HFFc6 (cell line): ENCODE measurements around the gene CENPA. TPM values are rescaled to one million over a fixed set of nuclear protein-coding genes. Genes with fewer than 3 reads are reported as not detected.
"Not testable (repeated sequence)": the region's sequence is repeated elsewhere in the genome, so short reads cannot be mapped to it uniquely, and the experiment has no call there.

Experiments
- DNase-seq: peaks from one replicate; pipeline ENCODE4 v3.0.0-alpha.2; 2018
- H3K27ac Mint-ChIP-seq: 2 replicates; pipeline ENCODE4 v1.8.0; 2020; ENCODE audit warnings: mild to moderate bottlenecking, mixed read lengths
- H3K27me3 Mint-ChIP-seq: 2 replicates; pipeline ENCODE4 v1.8.0; 2021; ENCODE audit warnings: mild to moderate bottlenecking, moderate library complexity, mixed read lengths; ENCODE audit not compliant: insufficient read depth
- H3K36me3 Mint-ChIP-seq: 2 replicates; pipeline ENCODE4 v1.8.0; 2021; ENCODE audit warnings: low read depth, mixed read lengths
- H3K4me1 Mint-ChIP-seq: 2 replicates; pipeline ENCODE4 v1.8.0; 2020; ENCODE audit warnings: low read depth, mixed read lengths
- H3K4me3 Mint-ChIP-seq: 2 replicates; pipeline ENCODE4 v1.8.0; 2020; ENCODE audit warnings: mild to moderate bottlenecking, moderate library complexity, mixed read lengths
- H3K9me3 Mint-ChIP-seq: 2 replicates; pipeline ENCODE4 v1.8.0; 2020; ENCODE audit warnings: mild to moderate bottlenecking, mixed read lengths
- total RNA-seq, 6 experiments: library from RNA; stranded (reverse); fragmentation: NEBNext Ultra II Directional; extraction: Animal tissue kit (Norgen Biotek cat#: 25700); gene quantifications; 2 replicates in 1 of 6; 3 replicates in 5 of 6; pipeline ENCODE4 v1.2.3, GENCODE V29; 2021
- TF ChIP-seq, protein P1 (sequence below): fragments of 200-600 bp; sonication (generic); IDR thresholded peaks from 2 replicates; pipeline ENCODE4 v1.5.0; 2021; ENCODE audit warnings: antibody characterized with exemption, mild to moderate bottlenecking

Gene CENPA
- total RNA-seq, 6 experiments from 2014 or later = 8.7 to 20.4 (median 17.5) TPM

- no peak overlapping the region for H3K4me3 Mint-ChIP-seq
- no peaks in the 10 kb centered on the region for H3K9me3 Mint-ChIP-seq
- peaks cover 21% of the 10 kb centered on the region for H3K4me1 Mint-ChIP-seq
- peaks cover 10% of the 10 kb centered on the region for H3K27me3 Mint-ChIP-seq
- DNase-seq = no peak
- H3K36me3 Mint-ChIP-seq = peaks cover 2% of the 10 kb centered on the region; the same call in 1 of the 2 replicates
- no peak overlapping the region for H3K27ac Mint-ChIP-seq
- TF ChIP-seq, protein P1, sequence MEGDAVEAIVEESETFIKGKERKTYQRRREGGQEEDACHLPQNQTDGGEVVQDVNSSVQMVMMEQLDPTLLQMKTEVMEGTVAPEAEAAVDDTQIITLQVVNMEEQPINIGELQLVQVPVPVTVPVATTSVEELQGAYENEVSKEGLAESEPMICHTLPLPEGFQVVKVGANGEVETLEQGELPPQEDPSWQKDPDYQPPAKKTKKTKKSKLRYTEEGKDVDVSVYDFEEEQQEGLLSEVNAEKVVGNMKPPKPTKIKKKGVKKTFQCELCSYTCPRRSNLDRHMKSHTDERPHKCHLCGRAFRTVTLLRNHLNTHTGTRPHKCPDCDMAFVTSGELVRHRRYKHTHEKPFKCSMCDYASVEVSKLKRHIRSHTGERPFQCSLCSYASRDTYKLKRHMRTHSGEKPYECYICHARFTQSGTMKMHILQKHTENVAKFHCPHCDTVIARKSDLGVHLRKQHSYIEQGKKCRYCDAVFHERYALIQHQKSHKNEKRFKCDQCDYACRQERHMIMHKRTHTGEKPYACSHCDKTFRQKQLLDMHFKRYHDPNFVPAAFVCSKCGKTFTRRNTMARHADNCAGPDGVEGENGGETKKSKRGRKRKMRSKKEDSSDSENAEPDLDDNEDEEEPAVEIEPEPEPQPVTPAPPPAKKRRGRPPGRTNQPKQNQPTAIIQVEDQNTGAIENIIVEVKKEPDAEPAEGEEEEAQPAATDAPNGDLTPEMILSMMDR = no peak
Measured at GRCh38 chr2:26756337-26756736, 29.5 kb upstream of the CENPA start.

DNA sequence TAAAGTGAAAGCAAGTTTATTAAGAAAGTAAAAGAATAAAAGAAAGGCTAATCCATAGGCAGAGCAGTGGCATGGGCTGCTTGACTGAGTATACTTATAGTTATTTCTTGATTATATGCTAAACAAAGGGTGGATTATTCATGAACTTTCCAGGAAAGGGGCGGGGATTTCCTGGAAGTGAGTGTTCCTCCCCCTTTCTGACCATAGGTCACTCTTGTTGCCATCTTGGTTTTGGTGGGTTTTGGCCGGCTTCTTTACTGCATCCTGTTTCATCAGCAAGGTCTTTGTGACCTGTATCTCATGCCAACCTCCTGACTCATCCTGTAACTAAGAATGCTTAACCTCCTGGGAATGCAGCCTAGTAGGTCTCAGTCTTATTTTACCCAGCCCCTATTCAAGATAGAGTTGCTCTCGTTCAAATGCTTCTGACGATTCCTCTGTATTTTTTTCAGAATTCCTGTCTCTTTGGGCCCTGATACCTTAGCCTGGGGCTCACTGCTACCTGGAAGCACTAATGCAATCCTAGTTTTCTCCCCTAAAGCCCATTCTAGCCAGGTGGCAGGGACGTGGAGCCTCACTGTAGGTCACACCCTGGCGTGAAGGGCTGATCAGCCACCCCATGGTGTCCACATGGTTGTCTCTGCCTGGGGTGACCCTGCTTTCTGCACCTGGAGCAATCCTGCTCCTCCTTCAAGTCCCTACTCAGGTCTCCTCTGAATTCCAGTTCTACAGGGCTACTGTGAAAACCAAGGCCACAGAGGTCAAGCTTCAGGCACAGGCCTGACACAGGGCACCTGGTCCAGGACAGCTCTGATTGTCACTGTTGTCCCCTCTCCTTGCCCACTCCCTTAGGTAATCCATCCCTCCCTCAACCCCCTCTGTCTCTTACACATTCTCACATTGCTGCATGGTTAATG is 27.7 kb upstream of the CENPA start:
- Mint-ChIP-seq H3K9me3 (no peaks in the 10 kb centered on the region), H3K27me3 (peaks cover 10% of the 10 kb centered on the region), H3K4me1 (peaks cover 21% of the 10 kb centered on the region), H3K27ac (peak overlapping the region; percentile 87), H3K4me3 (peak overlapping the region; percentile 60), H3K36me3 (no peaks in the 10 kb centered on the region)
- TF ChIP-seq, protein P1 = no peak
- peak; percentile 99 for DNase-seq

DNA sequence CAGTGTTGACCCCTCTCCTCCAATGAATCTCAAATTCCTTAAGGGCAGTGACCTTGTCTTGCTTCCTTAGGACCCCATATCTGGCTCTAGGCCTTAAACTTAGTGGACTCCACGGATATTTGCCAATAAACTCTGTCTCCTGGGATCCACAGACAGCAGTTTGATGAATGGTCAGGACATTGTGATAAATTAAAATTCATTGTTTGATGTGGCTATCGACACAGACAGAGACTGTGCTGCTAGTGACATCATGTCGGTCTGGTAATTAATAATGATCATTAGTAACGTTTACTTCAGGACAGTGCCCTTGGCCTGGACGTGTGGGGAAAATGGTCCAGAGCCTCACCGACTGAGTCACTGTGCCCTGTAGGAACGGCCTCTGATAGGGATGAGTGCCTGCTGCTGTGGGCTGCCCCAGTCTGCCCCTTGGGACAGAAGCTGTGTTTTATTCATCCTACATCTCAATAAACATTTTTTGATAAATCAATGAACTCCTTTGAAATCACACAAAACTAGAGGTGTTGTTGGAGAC is 27.0 kb upstream of the CENPA start:
- H3K27me3 Mint-ChIP-seq = peaks cover 10% of the 10 kb centered on the region
- no peak for DNase-seq

DNA sequence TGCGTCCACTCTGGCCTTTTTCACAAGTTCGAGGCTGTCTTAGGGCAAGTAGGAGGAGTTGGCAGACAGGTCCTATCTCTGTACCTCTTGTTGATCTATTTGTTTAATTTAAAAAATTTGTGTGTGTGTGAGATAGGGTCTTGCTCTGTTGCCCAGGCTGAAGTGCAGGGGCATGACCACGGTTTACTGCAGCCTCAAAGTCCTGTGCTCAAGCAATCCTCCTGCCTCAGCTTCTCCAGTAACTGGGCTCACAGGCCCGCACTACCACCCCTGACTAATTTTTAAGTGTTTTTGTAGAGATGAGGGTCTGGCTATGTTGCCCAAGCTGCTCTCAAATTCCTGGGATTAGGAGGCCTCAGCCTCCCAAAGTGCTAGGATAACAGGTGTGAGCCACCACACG is 26.0 kb upstream of the CENPA start:
- H3K4me1 Mint-ChIP-seq = peaks cover 25% of the 10 kb centered on the region
- H3K9me3 Mint-ChIP-seq = no peaks in the 10 kb centered on the region
- TF ChIP-seq, protein P1 = no peak
- no peak overlapping the region for H3K4me3 Mint-ChIP-seq
- DNase-seq = no peak
- H3K27me3 Mint-ChIP-seq = peaks cover 11% of the 10 kb centered on the region
- H3K27ac Mint-ChIP-seq = no peak overlapping the region
- H3K36me3 Mint-ChIP-seq = no peaks in the 10 kb centered on the region

More for the DNA sequence above, 27.0 kb upstream of the CENPA start:
- TF ChIP-seq, protein P1 = no peak
- Mint-ChIP-seq H3K27ac (peak overlapping the region; percentile 87), H3K4me3 (peak overlapping the region; percentile 60; the same call in 1 of the 2 replicates), H3K36me3 (no peaks in the 10 kb centered on the region), H3K4me1 (peaks cover 21% of the 10 kb centered on the region), H3K9me3 (no peaks in the 10 kb centered on the region)

GRCh38 chr2:26760991-26761390 is 24.9 kb upstream of the CENPA start:
- H3K36me3 Mint-ChIP-seq, H3K4me3 Mint-ChIP-seq, DNase-seq, H3K27ac Mint-ChIP-seq, H3K9me3 Mint-ChIP-seq, H3K27me3 Mint-ChIP-seq: not testable (repeated sequence)
- H3K4me1 Mint-ChIP-seq = peaks cover 35% of the 10 kb centered on the region

DNA sequence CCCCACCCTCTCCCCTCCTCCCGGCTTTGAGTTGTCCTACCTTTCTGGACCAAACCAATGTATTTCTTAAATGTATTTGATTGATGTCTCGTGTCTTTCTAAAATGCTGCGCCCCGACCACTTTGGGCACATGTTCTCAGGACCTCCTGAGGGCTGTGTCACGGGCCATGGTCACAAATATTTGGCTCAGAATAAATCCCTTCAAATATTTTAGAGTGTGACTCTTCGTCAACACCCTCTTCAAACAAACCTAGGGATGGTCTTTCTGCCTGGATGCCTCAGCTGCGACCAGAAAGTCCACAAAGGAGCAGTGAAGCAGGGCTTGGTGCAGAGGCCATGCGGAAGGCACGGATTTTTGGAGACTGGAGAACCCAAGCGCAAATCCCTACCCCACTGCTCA is 22.8 kb upstream of the CENPA start:
- Mint-ChIP-seq H3K27ac (no peak overlapping the region), H3K9me3 (no peaks in the 10 kb centered on the region), H3K27me3 (peaks cover 1% of the 10 kb centered on the region; the same call in 1 of the 2 replicates), H3K36me3 (no peaks in the 10 kb centered on the region), H3K4me1 (peaks cover 27% of the 10 kb centered on the region), H3K4me3 (peak overlapping the region; percentile 30)
- DNase-seq = no peak
- TF ChIP-seq, protein P1 = no peak
